HG03175 (cell line): Measurements from ENCODE around the gene SLC5A4.
"Not testable (repeated sequence)": the region's sequence is repeated elsewhere in the genome, so short reads cannot be mapped to it uniquely, and the experiment has no call there.

ENCODE experiments used
- ATAC-seq: cut with Tn5 transposase; IDR thresholded peaks from one replicate; pipeline ENCODE4 v1.9.1; 2021; ENCODE audit warnings: mild to moderate bottlenecking, moderate library complexity; ENCODE audit not compliant: unreplicated experiment

Gene SLC5A4

DNA sequence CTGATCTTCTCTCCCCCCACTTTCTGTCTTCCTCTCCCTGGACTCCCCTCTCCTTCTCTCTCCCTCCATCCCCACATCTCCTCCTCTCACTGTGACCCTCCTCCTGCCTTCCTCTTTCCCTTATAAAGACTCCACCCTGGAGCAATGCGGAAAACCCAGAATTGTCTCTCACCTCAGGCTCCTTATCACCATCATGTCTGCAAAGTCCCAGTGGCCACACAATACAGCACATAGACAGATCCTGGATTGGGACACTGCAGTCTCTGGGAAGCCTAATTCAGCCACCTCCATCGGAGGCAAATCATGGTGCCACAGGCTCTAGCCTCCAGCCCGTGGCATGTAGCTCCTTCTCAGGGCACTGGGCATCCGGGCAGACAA lies 53.0 kb downstream of the SLC5A4 start:
- ATAC-seq: no peak

DNA sequence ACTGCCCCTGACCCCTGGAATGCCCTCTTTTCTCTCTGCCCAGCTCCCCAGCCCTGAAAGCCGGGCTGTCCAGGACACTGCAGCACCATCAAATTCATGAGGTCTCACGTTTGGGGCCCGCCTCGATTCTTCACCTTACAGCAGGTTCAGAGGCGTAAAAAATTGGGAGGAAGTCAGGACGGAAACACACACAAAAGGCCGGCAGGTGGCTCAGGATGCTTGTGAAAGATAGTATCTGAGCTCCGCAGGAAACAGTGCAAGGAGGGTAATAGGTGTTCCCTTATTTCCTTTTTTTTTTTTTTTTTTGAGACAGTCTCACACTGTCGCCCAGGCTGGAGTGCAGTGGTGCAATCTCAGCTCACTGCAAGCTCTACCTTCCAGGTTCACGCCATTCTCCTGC lies 54.4 kb downstream of the SLC5A4 start:
- no peak for ATAC-seq

DNA sequence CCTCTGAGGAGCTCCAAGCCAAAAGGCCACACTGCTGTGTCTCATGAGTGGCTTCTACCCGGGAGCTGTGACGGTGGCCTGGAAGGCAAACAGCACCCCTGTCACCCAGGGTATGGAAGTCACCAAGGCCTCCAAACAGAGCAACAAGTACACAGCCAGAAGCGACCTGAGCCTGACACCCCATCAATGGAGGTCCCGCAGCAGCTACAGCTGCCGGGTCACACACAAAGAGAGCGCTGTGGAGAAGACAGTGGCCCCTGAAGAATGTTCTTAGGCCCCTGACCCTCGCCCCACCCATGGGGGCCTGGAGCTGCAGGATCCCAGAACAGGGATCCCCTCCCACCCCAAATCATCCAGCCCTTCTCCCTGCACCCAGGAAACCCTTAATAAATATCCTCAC lies 55.2 kb downstream of the SLC5A4 start:
- no peak for ATAC-seq

DNA sequence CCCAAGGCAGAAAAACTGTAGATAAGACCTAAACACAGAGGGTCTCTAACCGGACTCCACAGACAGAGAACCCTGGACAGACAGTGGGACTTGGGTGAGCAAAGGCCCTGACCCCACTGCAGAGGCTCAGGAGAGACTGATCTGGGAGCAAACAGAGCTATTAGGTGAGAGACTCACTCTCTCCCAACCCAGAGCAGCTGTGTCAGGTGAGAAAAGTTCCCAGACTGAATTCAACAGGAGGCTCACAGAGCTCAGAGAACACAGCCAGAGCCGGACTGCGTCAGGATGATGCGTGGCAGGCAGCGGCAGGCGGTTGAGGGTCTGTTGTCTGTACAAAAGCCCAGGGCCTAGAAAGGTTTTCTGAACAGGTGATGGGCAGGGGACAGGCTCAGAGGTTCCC lies 55.8 kb downstream of the SLC5A4 start:
- ATAC-seq: no peak

DNA sequence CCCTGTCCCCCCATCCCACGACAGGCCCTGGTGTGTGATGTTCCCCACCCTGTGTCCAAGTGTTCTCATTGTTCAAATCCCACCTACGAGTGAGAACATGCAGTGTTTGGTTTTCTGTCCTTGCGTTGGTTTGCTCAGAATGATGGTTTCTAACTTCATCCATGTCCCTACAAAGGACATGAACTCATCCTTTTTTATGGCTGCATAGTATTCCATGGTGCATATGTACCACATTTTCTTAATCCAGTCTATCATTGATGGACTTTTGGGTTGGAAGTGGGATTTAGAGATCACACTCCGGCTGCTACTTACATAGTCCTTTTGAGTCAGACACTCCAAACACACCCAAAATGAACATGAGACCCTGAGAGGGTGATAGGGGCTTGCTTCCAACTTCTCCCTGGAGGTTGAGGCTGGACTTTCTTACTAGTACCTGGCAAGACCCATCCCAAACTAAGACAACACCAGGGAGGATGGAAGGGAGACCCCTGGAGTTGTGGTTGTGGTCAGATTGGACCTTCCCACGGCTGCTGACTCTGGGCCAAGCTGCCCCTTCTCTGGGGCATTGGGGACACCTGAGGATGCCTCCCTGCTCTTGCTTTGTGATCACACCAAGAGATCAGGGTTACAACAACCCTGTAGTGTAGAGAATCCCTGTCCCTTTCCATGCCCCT lies 57.5 kb downstream of the SLC5A4 start:
- not testable (repeated sequence) for ATAC-seq

DNA sequence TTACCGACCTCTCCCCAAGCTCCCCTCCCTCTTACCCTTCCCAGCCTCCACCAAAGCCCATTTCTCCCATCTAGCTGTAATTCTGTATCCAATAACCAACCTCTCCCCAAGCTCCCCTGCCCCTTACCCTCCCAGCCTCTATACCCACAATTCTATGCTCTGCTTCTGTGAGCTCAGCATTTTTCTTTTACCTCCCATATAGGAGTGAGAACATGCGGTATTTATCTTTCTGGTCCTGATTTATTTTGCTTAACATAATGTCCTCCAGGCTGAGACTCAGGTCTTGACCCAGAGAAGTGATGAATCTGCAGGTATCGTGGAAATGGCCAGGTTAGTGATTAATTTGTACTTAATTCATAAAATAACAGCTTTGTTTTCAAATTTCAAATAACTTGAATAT lies 59.2 kb downstream of the SLC5A4 start:
- not testable (repeated sequence) for ATAC-seq

DNA sequence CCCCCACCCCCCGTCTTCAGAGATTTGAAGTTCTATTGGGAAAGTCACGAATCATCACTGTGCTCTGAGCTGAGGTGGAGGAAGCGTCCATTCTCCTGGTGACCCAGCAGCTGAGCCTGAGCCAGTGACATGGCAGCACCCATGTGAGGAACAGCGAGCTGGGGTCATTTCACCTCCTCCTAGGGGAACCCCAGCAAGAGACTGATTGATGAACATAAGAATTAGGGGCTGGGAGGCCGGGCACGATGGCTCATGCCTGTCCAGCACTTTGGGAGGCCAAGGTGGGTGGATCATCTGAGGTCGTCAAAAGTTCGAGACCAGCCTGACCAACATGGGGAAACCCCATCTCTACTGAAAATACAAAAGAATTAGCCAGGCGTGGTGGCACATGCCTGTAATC lies 61.8 kb downstream of the SLC5A4 start:
- not testable (repeated sequence) for ATAC-seq

DNA sequence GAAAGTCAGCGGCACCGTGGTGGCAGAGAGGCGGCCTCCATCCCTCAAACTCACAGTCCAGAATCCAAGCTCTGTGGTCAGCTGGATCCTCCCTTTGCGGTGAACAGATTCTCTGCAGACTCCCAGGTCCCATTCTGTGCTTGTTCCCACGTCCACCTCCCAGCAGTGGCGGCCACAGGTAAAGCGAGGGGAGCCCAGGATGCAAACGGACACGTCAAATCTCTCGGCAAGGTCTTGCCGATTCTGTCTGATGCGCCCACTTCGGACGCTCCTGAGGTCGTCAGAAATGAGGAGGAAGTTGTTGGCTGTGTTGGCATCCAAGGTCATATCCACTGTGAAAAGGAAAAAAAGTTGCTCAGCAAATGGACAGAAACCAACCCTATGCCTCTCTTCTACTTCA lies 64.1 kb downstream of the SLC5A4 start:
- ATAC-seq: not testable (repeated sequence)

DNA sequence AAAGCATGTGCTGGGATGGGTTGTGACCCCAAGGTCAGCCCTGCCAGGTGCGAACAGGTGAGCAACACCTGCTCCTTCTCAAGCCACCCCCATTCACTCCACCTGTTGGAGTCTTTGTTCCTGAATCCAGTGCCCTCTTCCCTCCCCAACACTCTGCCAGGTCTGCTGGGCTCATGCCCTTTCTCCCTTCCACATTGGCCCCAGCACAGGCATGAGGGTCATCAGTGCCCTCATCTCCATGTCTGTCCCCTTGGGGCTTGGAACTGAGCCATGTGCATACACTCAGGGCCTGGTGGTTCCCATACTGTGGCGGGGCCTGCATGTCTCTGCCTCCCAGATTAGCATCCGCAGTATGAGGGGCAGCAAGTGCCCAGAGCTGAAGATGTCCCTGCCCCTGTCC lies 69.3 kb downstream of the SLC5A4 start:
- no peak for ATAC-seq

DNA sequence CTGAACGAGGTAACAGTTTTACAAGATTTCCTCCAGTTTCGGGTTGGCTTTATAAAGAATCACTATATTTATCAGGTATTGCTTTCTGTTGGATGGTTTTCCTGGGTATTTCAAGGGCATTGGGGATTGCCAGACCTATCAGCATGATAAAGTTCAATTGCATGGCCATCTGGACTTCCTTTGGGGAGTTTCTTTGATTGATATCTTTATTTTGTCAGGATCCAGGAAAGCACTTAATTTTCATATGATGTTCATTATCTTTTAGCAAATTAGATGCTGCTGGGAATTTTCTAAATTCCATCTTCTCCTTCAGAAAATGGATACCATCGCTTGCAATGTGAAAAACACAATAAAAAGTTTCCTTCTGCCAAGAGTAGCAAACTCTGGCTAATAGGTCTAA lies 71.5 kb downstream of the SLC5A4 start:
- no peak for ATAC-seq

DNA sequence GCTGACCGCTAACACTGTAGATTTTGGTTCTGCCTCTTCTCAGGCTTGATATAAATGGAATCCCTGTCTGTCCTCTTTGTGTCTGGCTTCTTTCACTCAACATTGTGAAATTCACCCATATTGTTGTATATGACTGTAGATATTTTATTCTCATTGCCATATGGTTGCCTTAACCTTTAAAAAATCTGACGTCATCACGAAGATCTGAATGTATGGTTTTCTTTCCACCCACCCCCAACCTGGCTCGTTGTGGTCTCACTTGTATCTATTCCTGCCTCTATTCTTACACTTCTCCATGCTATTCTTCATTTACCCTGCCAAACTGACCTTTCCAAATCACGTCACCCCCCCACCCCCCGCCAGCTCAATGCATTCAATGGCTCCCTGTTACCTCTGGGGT lies 74.1 kb downstream of the SLC5A4 start:
- no peak for ATAC-seq

DNA sequence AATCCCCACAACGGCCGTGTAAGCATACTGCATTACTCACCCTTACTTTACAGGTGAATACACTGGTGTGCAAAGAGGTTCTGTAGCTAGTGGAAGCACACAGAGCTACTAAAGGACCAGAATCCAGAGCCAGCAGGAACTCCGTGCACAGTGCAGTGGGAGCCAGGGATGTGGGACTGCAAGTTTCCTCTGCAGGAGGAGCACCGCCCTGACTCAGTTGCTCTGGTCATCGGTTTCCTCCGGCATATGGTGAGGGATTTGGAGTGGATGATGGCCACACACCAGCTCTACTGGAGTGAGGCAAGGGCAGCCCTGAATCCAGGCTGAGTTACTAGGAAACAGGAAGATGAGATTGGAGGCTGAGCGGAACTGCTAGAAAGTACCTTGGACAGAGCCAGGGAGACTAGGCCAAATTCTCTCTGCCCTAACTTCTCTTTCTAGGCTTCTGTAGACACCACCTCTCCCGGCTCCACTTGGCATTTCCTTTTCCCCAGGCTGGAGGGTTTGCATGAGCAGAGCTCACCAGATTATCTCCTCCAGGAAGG lies 77.9 kb downstream of the SLC5A4 start:
- ATAC-seq: no peak

DNA sequence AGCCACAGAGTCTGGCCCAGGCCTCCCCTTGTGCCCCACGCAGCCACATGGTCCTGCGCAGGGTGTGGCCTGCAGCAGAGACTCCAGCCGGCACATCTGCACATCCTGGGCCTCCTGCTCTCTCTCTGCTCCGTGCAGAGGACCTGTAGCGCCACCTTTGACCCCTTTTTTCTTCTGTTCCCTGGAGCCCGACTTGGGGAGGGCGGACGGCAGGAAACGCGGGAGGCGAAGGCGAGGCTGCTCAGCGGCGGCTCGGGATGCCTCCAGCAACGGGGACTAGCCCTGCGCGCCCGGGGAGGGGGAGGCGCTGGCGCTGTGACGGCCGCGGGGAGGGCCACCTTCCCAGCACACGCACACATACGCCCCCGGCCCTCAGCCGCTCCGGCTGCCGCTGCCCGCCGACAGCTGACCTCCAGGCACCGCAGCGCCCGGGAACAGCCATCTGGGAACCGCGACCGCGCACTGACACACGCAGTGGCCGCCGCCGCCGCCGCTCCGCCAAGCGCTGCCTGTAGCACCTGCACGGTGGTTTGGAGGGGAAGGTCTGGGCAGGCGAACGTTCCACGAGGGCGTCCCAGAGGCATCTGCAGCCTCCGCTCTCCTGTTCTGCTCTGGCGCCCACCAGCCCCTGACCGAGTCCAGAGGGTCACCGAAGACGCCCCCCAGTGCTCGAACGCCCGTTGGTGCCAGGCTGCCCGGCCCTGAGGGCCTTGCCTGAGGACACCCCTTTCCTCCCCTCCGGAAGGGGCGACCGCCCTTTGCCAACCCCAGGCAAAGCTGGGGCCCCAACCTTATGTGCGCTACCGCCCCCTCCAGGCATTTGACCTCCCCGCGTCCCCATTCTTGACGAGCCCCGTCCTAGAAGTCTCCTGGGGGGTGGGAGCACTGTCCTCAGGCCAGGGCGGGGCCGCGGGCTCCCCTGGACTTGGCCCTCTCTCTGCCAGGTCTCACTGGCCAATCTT lies 79.2 kb downstream of the SLC5A4 start:
- no peak for ATAC-seq

DNA sequence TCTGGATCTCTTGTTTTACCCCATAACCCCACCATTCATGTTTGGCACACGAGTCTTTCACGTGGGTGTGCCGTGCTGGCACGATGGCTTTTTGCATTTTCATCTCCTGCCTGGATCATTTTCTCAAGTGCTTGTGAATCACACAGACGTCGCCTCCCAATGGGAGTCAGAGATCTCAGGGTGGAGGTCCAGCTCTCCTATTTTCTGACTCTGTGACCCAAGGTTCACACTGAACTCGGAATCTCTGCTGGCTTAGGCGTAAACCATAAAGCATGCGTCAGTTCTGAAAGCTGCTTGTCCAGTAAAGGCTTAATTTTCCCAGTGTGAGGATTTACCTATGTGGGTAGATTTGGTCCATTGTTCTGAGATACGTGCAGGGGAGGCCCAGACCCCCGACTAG lies 80.0 kb downstream of the SLC5A4 start:
- no peak for ATAC-seq
